Measurements from ENCODE around the gene FGD1. TPM values are rescaled to one million over a fixed set of nuclear protein-coding genes. Genes with fewer than 3 reads are reported as not detected.

FGD1 gene
- total RNA-seq, 1 donor from 2014 or later: 38.4 TPM

DNA sequence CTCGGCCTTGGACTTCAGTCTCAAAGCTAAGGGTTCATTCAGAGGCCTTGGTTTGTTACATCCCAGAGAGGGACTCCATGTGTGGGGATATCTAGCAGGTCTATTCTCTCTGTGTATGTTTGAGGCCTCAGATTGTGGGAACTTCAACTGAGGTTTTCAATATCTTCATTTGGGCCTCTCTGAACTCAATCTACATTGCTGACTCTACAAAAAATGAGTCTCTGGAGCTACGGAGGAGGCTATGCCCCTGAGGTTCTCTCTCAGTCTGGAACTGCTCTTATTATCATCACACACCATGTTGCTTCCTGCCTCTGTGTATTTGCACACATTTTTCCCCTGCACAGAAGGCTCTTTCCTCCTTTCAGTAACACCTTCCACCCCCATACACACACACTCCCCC lies 60.9 kb downstream of the FGD1 start:
- H3K27ac Mint-ChIP-seq: peak overlapping the region; percentile 87
- TF ChIP-seq, protein P1, sequence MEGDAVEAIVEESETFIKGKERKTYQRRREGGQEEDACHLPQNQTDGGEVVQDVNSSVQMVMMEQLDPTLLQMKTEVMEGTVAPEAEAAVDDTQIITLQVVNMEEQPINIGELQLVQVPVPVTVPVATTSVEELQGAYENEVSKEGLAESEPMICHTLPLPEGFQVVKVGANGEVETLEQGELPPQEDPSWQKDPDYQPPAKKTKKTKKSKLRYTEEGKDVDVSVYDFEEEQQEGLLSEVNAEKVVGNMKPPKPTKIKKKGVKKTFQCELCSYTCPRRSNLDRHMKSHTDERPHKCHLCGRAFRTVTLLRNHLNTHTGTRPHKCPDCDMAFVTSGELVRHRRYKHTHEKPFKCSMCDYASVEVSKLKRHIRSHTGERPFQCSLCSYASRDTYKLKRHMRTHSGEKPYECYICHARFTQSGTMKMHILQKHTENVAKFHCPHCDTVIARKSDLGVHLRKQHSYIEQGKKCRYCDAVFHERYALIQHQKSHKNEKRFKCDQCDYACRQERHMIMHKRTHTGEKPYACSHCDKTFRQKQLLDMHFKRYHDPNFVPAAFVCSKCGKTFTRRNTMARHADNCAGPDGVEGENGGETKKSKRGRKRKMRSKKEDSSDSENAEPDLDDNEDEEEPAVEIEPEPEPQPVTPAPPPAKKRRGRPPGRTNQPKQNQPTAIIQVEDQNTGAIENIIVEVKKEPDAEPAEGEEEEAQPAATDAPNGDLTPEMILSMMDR (IDR thresholded peaks at IDR 0.05; ENCODE audit: unreplicated experiment): no peak
- H3K4me1 Mint-ChIP-seq: peaks cover 7% of the 10 kb centered on the region
- H3K27me3 Mint-ChIP-seq (ENCODE audit: low read depth): no peaks in the 10 kb centered on the region
- H3K4me3 Mint-ChIP-seq: no peak overlapping the region
- H3K36me3 Mint-ChIP-seq: no peaks in the 10 kb centered on the region
- DNase-seq (ENCODE audit: low spot score in 2 of 2, unreplicated experiment in 2 of 2): no peak
- peaks cover 5% of the 10 kb centered on the region for H3K9me3 Mint-ChIP-seq

GRCh38 chrX:54430519-54430918 lies 65.5 kb downstream of the FGD1 start:
- Mint-ChIP-seq H3K27ac (no peak overlapping the region), H3K36me3 (no peaks in the 10 kb centered on the region), H3K4me1 (peaks cover 6% of the 10 kb centered on the region), H3K4me3 (no peak overlapping the region), H3K27me3 (ENCODE audit: low read depth) (no peaks in the 10 kb centered on the region), H3K9me3 (peaks cover 10% of the 10 kb centered on the region)
- no peak for DNase-seq (ENCODE audit: low spot score in 2 of 2, unreplicated experiment in 2 of 2)
- TF ChIP-seq, protein P1 (IDR thresholded peaks at IDR 0.05; ENCODE audit: unreplicated experiment): no peak

GRCh38 chrX:54427837-54428424 lies 68.1 kb downstream of the FGD1 start:
- no peak overlapping the region for H3K27ac Mint-ChIP-seq
- H3K4me3 Mint-ChIP-seq: no peak overlapping the region
- no peaks in the 10 kb centered on the region for H3K27me3 Mint-ChIP-seq (ENCODE audit: low read depth)
- no peaks in the 10 kb centered on the region for H3K36me3 Mint-ChIP-seq
- no peak for DNase-seq (ENCODE audit: low spot score in 2 of 2, unreplicated experiment in 2 of 2)
- no peaks in the 10 kb centered on the region for H3K4me1 Mint-ChIP-seq
- TF ChIP-seq, protein P1 (IDR thresholded peaks at IDR 0.05; ENCODE audit: unreplicated experiment): no peak
- peaks cover 10% of the 10 kb centered on the region for H3K9me3 Mint-ChIP-seq

DNA sequence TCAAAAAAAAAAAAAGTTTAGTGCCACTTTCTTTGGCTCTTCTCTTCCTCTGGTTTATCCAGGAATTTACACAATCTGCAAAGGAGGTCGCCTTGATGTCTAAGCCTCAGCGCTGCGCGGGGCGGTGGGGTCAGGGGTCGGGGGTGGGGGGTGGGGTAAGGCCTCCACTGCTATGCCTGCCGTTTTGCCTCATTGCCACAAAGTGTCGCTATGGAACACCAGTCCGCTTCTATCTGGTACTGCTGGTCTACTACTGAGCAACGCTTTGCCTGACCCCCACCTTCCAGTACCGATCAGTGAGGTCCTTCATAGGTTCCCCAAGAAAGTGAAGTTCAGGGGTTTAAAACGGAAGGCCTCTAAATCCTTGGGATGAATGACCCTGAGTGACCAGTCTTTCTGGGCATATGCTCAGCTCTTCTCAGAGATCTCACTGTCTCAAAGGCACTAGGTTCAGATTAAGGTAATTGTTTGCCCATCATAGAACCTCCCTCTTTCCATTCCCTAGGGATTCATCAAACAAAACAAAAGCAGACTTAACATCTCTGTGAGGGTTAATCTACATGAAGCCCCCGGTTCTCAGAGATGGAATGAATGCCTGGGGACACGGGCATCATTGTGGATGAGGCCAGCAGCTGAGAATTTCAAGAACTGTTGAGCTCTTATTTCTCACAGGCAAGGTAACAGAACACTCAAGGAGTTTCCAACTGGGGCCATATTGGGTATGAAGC lies 72.7 kb downstream of the FGD1 start:
- H3K9me3 Mint-ChIP-seq: peaks cover 18% of the 10 kb centered on the region

DNA sequence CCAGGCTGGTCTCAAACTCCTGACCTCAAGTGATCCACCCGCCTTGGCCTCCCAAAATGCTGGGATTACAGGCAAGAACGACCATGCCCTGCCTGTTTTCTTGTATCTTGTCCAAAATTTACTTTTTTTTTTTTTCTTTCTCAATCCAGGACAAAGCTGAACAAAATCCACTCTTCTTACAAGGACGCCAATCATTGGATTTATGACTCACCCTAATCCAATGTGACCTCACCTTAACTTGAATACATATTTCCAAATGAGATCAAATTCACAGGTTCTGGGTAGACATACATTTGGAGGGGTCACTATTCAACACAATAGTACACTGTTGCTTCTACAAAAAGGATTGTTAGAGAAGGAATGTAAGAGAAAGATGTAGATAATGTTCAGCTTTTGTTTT lies 73.9 kb downstream of the FGD1 start:
- TF ChIP-seq, protein P1 (IDR thresholded peaks at IDR 0.05; ENCODE audit: unreplicated experiment): no peak
- DNase-seq (ENCODE audit: low spot score in 2 of 2, unreplicated experiment in 2 of 2): no peak
- H3K9me3 Mint-ChIP-seq: peaks cover 14% of the 10 kb centered on the region
- H3K4me3 Mint-ChIP-seq: no peak overlapping the region
- H3K27ac Mint-ChIP-seq: no peak overlapping the region
- H3K36me3 Mint-ChIP-seq: no peaks in the 10 kb centered on the region
- H3K4me1 Mint-ChIP-seq: no peaks in the 10 kb centered on the region
- H3K27me3 Mint-ChIP-seq (ENCODE audit: low read depth): no peaks in the 10 kb centered on the region

More for the DNA sequence above, 72.7 kb downstream of the FGD1 start:
- no peak for DNase-seq (ENCODE audit: low spot score in 2 of 2, unreplicated experiment in 2 of 2)
- no peaks in the 10 kb centered on the region for H3K36me3 Mint-ChIP-seq
- H3K4me1 Mint-ChIP-seq: no peaks in the 10 kb centered on the region
- H3K4me3 Mint-ChIP-seq: no peak overlapping the region
- H3K27me3 Mint-ChIP-seq (ENCODE audit: low read depth): no peaks in the 10 kb centered on the region
- no peak overlapping the region for H3K27ac Mint-ChIP-seq
- TF ChIP-seq, protein P1 (IDR thresholded peaks at IDR 0.05; ENCODE audit: unreplicated experiment): no peak

All from mesothelial cell of epicardium (in vitro differentiated cells).